H1 (cell line): ENCODE measurements around the gene ALDH7A1. TPM values are rescaled to one million over a fixed set of nuclear protein-coding genes. Genes with fewer than 3 reads are reported as not detected.

Experiments
- CTCF ChIA-PET: fragments of 300-600 bp; sonication (Branson Sonifier 250); formaldehyde crosslinking; loops from one replicate; lab custom pipeline; 2021; ENCODE audit not compliant: partially characterized antibody; lab: Charles Lee
- POLR2A ChIA-PET: fragments of 300-600 bp; sonication (Branson Sonifier 250); formaldehyde crosslinking; loops from one replicate; lab custom pipeline; 2021; ENCODE audit warnings: inconsistent platforms; ENCODE audit not compliant: partially characterized antibody; lab: Charles Lee
- DNase-seq, 2 experiments: peaks; one replicate each; pipeline versions ENCODE4 v3.0.0 to v3.0.0-alpha.2; 2010 to 2022; ENCODE audit warnings: low spot score in 2 of 2, low read depth in 1 of 2, mixed read lengths in 1 of 2
- FAIRE-seq: peaks from 2 replicates; lab custom pipeline; 2011; peaks lifted over from hg19 to GRCh38; lab: Jason Lieb, UNC
- H2AFZ ChIP-seq: 2 replicates; pipeline ENCODE4 v1.8.1; 2012; ENCODE audit warnings: low read length, inconsistent platforms
- H2AK5ac ChIP-seq: 2 replicates; pipeline ENCODE4 v1.6.1; 2013; ENCODE audit warnings: low read depth, low read length
- H2BK120ac ChIP-seq: replicated peaks from 2 replicates; pipeline ENCODE3; 2013; ENCODE audit warnings: low read depth, low read length, inconsistent platforms
- H2BK12ac ChIP-seq: 2 replicates; pipeline ENCODE4 v1.6.1; 2013; ENCODE audit warnings: low read depth, low read length
- H2BK15ac ChIP-seq: 2 replicates; pipeline ENCODE4 v1.6.1; 2013; ENCODE audit warnings: low read length
- H2BK20ac ChIP-seq: 2 replicates; pipeline ENCODE4 v1.6.1; 2013; ENCODE audit warnings: low read length
- H2BK5ac ChIP-seq: 2 replicates; pipeline ENCODE4 v1.6.1; 2013; ENCODE audit warnings: low read depth, low read length
- H3K14ac ChIP-seq: 2 replicates; pipeline ENCODE4 v1.6.1; 2013; ENCODE audit warnings: inconsistent platforms; ENCODE audit not compliant: insufficient read length
- H3K18ac ChIP-seq: 2 replicates; pipeline ENCODE4 v1.6.1; 2013; ENCODE audit warnings: low read length; ENCODE audit errors: extremely low read depth
- H3K23ac ChIP-seq: 2 replicates; pipeline ENCODE4 v1.6.1; 2013; ENCODE audit warnings: inconsistent platforms; ENCODE audit not compliant: insufficient read length
- H3K23me2 ChIP-seq: 2 replicates; pipeline ENCODE4 v1.6.1; 2013; ENCODE audit warnings: low read depth, low read length
- H3K27ac ChIP-seq: 2 replicates; pipeline ENCODE4 v1.6.1; 2011; ENCODE audit warnings: low read depth, low read length, inconsistent platforms
- H3K27me3 ChIP-seq, 4 experiments: replicated peaks in 1 of 4; 1 replicate in 1 of 4; 2 replicates in 3 of 4; pipeline versions ENCODE4 v1.6.1 to v1.8.1; 2011 to 2013; ENCODE audit warnings: low read length in 3 of 4, mild to moderate bottlenecking in 3 of 4, inconsistent platforms in 2 of 4, mixed read lengths in 2 of 4, moderate library complexity in 1 of 4; ENCODE audit not compliant: control insufficient read depth in 3 of 4, insufficient read depth in 3 of 4; ENCODE audit errors: extremely low read depth in 1 of 4
- H3K36me3 ChIP-seq, 4 experiments: 2 replicates each; pipeline versions ENCODE4 v1.6.1 to v1.8.1; 2011 to 2013; ENCODE audit warnings: mild to moderate bottlenecking in 4 of 4, low read length in 3 of 4, moderate library complexity in 2 of 4, control low read depth in 1 of 4, inconsistent platforms in 1 of 4; ENCODE audit not compliant: insufficient read depth in 4 of 4, control insufficient read depth in 2 of 4
- H3K4ac ChIP-seq: replicated peaks from 2 replicates; pipeline ENCODE3; 2013; ENCODE audit warnings: low read length, low read depth, mixed read lengths, inconsistent platforms; ENCODE audit not compliant: insufficient read length
- H3K4me1 ChIP-seq, 4 experiments: replicated peaks in 1 of 4; 1 replicate in 1 of 4; 2 replicates in 3 of 4; pipeline versions ENCODE4 v1.6.1 to v1.8.1; 2011 to 2013; ENCODE audit warnings: low read length in 3 of 4, inconsistent platforms in 2 of 4, mixed read lengths in 1 of 4; ENCODE audit not compliant: insufficient read depth in 4 of 4, control insufficient read depth in 3 of 4
- H3K4me2 ChIP-seq, 2 experiments: 2 replicates each; pipeline versions ENCODE4 v1.6.1 to v1.8.1; 2011 to 2013; ENCODE audit warnings: low read depth in 2 of 2, low read length in 2 of 2, control low read depth in 1 of 2, inconsistent platforms in 1 of 2, mild to moderate bottlenecking in 1 of 2; ENCODE audit not compliant: insufficient read depth in 1 of 2
- H3K4me3 ChIP-seq, 4 experiments: fragments of 200-600, 300-600 bp in 1 of 4; sonication (generic), shearing (Covaris generic), sonication (Bioruptor Twin) in 1 of 4; 2 replicates each; pipeline versions ENCODE4 v1.5.1 to v1.8.1; 2011 to 2016; ENCODE audit warnings: low read length in 4 of 4, low read depth in 3 of 4, control low read depth in 2 of 4, inconsistent platforms in 2 of 4, mild to moderate bottlenecking in 2 of 4, mixed read lengths in 1 of 4, moderate library complexity in 1 of 4; ENCODE audit not compliant: insufficient read depth in 2 of 4; ENCODE audit errors: extremely low read depth in 1 of 4
- H3K56ac ChIP-seq: replicated peaks from 2 replicates; pipeline ENCODE3; 2013; ENCODE audit warnings: low read depth, mild to moderate bottlenecking, mixed read lengths, low read length, inconsistent platforms; ENCODE audit not compliant: insufficient read length
- H3K79me1 ChIP-seq: 2 replicates; pipeline ENCODE4 v1.6.1; 2013; ENCODE audit warnings: low read depth, low read length, control low read depth
- H3K79me2 ChIP-seq, 2 experiments: 2 replicates each; pipeline versions ENCODE4 v1.6.1 to v1.8.1; 2012 to 2013; ENCODE audit warnings: low read length in 2 of 2, mild to moderate bottlenecking in 2 of 2, inconsistent platforms in 1 of 2; ENCODE audit not compliant: insufficient read depth in 2 of 2, control insufficient read depth in 1 of 2
- H3K9ac ChIP-seq, 4 experiments: replicated peaks in 1 of 4; 1 replicate in 1 of 4; 2 replicates in 3 of 4; pipeline versions ENCODE4 v1.6.1 to v1.8.1; 2011 to 2013; ENCODE audit warnings: low read depth in 3 of 4, low read length in 3 of 4, control low read depth in 2 of 4, mild to moderate bottlenecking in 2 of 4, moderate library complexity in 2 of 4, inconsistent platforms in 1 of 4; ENCODE audit errors: extremely low read depth in 1 of 4
- H3K9me3 ChIP-seq, 2 experiments: 2 replicates each; pipeline versions ENCODE4 v1.6.1 to v1.8.1; 2012 to 2013; ENCODE audit warnings: mild to moderate bottlenecking in 2 of 2, moderate library complexity in 2 of 2, control low read depth in 1 of 2, inconsistent platforms in 1 of 2, low read depth in 1 of 2, low read length in 1 of 2, mixed read lengths in 1 of 2; ENCODE audit not compliant: insufficient read depth in 2 of 2
- H4K20me1 ChIP-seq, 2 experiments: replicated peaks in 1 of 2; 2 replicates each; pipeline versions ENCODE3 to v1.8.1; 2011 to 2013; ENCODE audit warnings: inconsistent platforms in 2 of 2, low read length in 2 of 2, mild to moderate bottlenecking in 1 of 2; ENCODE audit not compliant: insufficient read depth in 2 of 2, control insufficient read depth in 1 of 2
- H4K5ac ChIP-seq: 2 replicates; pipeline ENCODE4 v1.6.1; 2013; ENCODE audit warnings: low read length, low read depth, mixed read lengths, inconsistent platforms; ENCODE audit not compliant: insufficient read length
- H4K8ac ChIP-seq: 2 replicates; pipeline ENCODE4 v1.8.0; 2013; ENCODE audit warnings: mild to moderate bottlenecking, moderate library complexity, low read length, inconsistent platforms; ENCODE audit not compliant: insufficient read depth; ENCODE audit errors: extremely low read depth
- H4K91ac ChIP-seq: replicated peaks from 2 replicates; pipeline ENCODE3; 2013; ENCODE audit warnings: low read length, mixed read lengths, inconsistent platforms; ENCODE audit not compliant: insufficient read length
- ATF2 ChIP-seq: IDR thresholded peaks from 2 replicates; pipeline ENCODE4 v1.6.1; 2012; ENCODE audit warnings: low read length, inconsistent platforms
- BCL11A ChIP-seq, 2 experiments: IDR thresholded peaks; one replicate each; pipeline ENCODE4 v1.6.1; 2011; ENCODE audit warnings: low read depth in 2 of 2, low read length in 2 of 2, mild to moderate bottlenecking in 2 of 2
- CTBP2 ChIP-seq: IDR thresholded peaks from 2 replicates; pipeline ENCODE4 v1.7.0; 2011; ENCODE audit warnings: borderline replicate concordance, mild to moderate bottlenecking, moderate library complexity, mixed read lengths, low read length; ENCODE audit not compliant: insufficient read depth, insufficient read length
- FOSL1 ChIP-seq: IDR thresholded peaks from 2 replicates; pipeline ENCODE4 v1.6.1; 2011; ENCODE audit warnings: mild to moderate bottlenecking, low read depth, low read length, moderate library complexity; ENCODE audit not compliant: insufficient read depth
- KDM5A ChIP-seq: fragments of 200-600 bp; IDR thresholded peaks from 2 replicates; pipeline ENCODE4 v1.7.1; 2012; ENCODE audit warnings: mild to moderate bottlenecking, low read length, inconsistent platforms, mixed read lengths
- MAFK ChIP-seq: IDR thresholded peaks from 2 replicates; pipeline ENCODE4 v1.6.1; 2012; ENCODE audit warnings: low read depth, mild to moderate bottlenecking, improper control_type of control experiment, low read length
- POLR2AphosphoS5 ChIP-seq: IDR thresholded peaks from 2 replicates; pipeline ENCODE4 v1.6.1; 2011; ENCODE audit warnings: low read depth, low read length
- SAP30 ChIP-seq: fragments of 300-600 bp; sonication (generic); IDR thresholded peaks from 2 replicates; pipeline ENCODE4 v1.7.1; 2012; ENCODE audit warnings: low read length, moderate library complexity, mild to moderate bottlenecking, inconsistent platforms; ENCODE audit not compliant: insufficient read depth, insufficient replicate concordance
- SIN3A ChIP-seq, 2 experiments: IDR thresholded peaks in 1 of 2; conservative IDR thresholded peaks in 1 of 2; 2 replicates each; pipeline ENCODE4 v1.6.1; 2011 to 2012; ENCODE audit warnings: low read length in 2 of 2, improper control_type of control experiment in 1 of 2, low read depth in 1 of 2, mild to moderate bottlenecking in 1 of 2
- TAF1 ChIP-seq: IDR thresholded peaks from 2 replicates; pipeline ENCODE4 v1.6.1; 2011; ENCODE audit warnings: mild to moderate bottlenecking, low read depth, low read length
- TCF12 ChIP-seq: IDR thresholded peaks from 2 replicates; pipeline ENCODE4 v1.6.1; 2011; ENCODE audit warnings: low read depth, mild to moderate bottlenecking, low read length
- TEAD4 ChIP-seq: IDR thresholded peaks from 2 replicates; pipeline ENCODE4 v1.6.1; 2012; ENCODE audit warnings: low read depth, low read length, inconsistent platforms, mixed read lengths
- WGBS, 2 experiments: shearing (Covaris generic) in 1 of 2; methylation state at CpG; one replicate each; pipeline versions ENCODE4 v1.1.6 to v1.1.7; 2013 to 2015; ENCODE audit warnings: low lambda C conversion rate in 2 of 2, mixed read lengths in 2 of 2, inconsistent platforms in 1 of 2, low coverage in 1 of 2, missing lambda C conversion rate in 1 of 2; ENCODE audit not compliant: insufficient replicate concordance in 2 of 2, insufficient coverage in 1 of 2, insufficient read length in 1 of 2; ENCODE audit errors: extremely low coverage in 1 of 2, missing lambda C conversion rate in 1 of 2; 5-methylcytosine and 5-hydroxymethylcytosine counted together
- polyA plus RNA-seq, 7 experiments: library from polyadenylated mRNA; depleted of rRNA in 3 of 7; stranded (reverse) in 5 of 7; unstranded in 2 of 7; fragments of >200 nt in 5 of 7; fragments of 200-250 nt in 2 of 7; gene quantifications; 1 replicate in 5 of 7; 2 replicates in 1 of 7; 4 replicates in 1 of 7; pipeline versions ENCODE4 v1.2.1 to v1.2.3, GENCODE V29; 2011 to 2013; ENCODE audit warnings: missing spikeins in 2 of 7, mixed read lengths in 2 of 7
- total RNA-seq: library from RNA; stranded (reverse); fragmentation: NEBNext Ultra II Directional; extraction: Animal tissue kit (Norgen Biotek cat#: 25700); gene quantifications from 2 replicates; pipeline ENCODE4 v1.2.1, GENCODE V29; 2021

The ALDH7A1 gene
- total and polyA plus RNA-seq, 2 of the 8 experiments (the other 6 are each of a cell fraction or from before 2014, with no cell fraction given): 99.6 to 225 TPM

- Histone ChIP-seq H3K9me3 (no peaks in the 10 kb centered on the region), H2BK120ac (no peak overlapping the region), H3K14ac (no peak overlapping the region), H3K79me2 (no peaks in the 10 kb centered on the region), H2BK20ac (no peak overlapping the region), H3K36me3 (peaks cover 0 to 9% (median 0%) of the 10 kb centered on the region in 4 experiments; a peak in 2 of 8 replicates), H2BK15ac (no peak overlapping the region), H4K5ac (no peak overlapping the region), H3K23ac (no peak overlapping the region), H2BK12ac (no peak overlapping the region), H4K20me1 (no peaks in the 10 kb centered on the region), H3K23me2 (no peaks in the 10 kb centered on the region), H3K27ac (no peak overlapping the region), H3K18ac (no peak overlapping the region), H3K4me3 (no peak overlapping the region), H2BK5ac (no peak overlapping the region), H2AFZ (no peak overlapping the region), H4K91ac (no peak overlapping the region), H3K4me1 (no peaks in the 10 kb centered on the region; a peak in 1 of 7 replicates), H3K79me1 (no peaks in the 10 kb centered on the region), H3K27me3 (no peaks in the 10 kb centered on the region), H3K4ac (no peak overlapping the region), H3K56ac (no peak overlapping the region), H3K4me2 (no peak overlapping the region), H2AK5ac (no peak overlapping the region), H3K9ac (no peak overlapping the region), H4K8ac (no peak overlapping the region)
- FAIRE-seq (no peak), DNase-seq (no peak)
- 92% methylated on average over 5 of the region's 5 CpGs; no CpG with 5 or more reads in 1 of the 2 experiments for WGBS, 2 experiments
- POLR2A ChIA-PET: no interaction called here
- CTCF ChIA-PET: interaction anchor here (0.6 to 1.8 kb wide), 4 partner anchors 36 to 484 kb away, joined by 3 to 8 read pairs (median 4); no protein-coding TSS in a partner anchor
- TF ChIP-seq CTBP2: no peak
- no peak for TF ChIP-seq SIN3A (conservative IDR thresholded peaks at IDR 0.05 in 1 of 2, IDR thresholded peaks at IDR 0.05 in 1 of 2; ENCODE audit: low read depth in 1 of 2, low read length in 2 of 2)
- no peak for TF ChIP-seq POLR2AphosphoS5
- no peak for TF ChIP-seq KDM5A
- TF ChIP-seq MAFK: no peak
- TF ChIP-seq ATF2: no peak
- TF ChIP-seq TAF1: no peak
- TF ChIP-seq TEAD4: no peak
- no peak for TF ChIP-seq FOSL1
- TF ChIP-seq TCF12: no peak
- TF ChIP-seq SAP30: no peak
- TF ChIP-seq BCL11A (IDR thresholded peaks at IDR 0.05; ENCODE audit: low read depth in 2 of 2, low read length in 2 of 2): no peak
Observed at GRCh38 chr5:126497506-126497905, 97.5 kb downstream of the ALDH7A1 start.
